ENCODE data around the gene PPP1R3G. TPM values are rescaled to one million over a fixed set of nuclear protein-coding genes. Genes with fewer than 3 reads are reported as not detected.

PPP1R3G gene
- total and polyA plus RNA-seq, 2 donors (not counting 1 experiment from before 2014, with no cell fraction given) = 0.09 to 0.25 TPM

GRCh38 chr6:5105146-5105545 lies 20.0 kb downstream of the PPP1R3G start:
- Histone ChIP-seq H3K27ac (ENCODE audit: low read length in 2 of 2) (no peak overlapping the region), H3K36me3 (replicated peaks in 1 of 2; ENCODE audit: control extremely low read depth in 1 of 2, control insufficient read depth in 1 of 2, extremely low read depth in 1 of 2, insufficient read depth in 2 of 2, low read length in 1 of 2) (no peaks in the 10 kb centered on the region), H3K9ac (ENCODE audit: low read length) (no peak overlapping the region), H4K20me1 (ENCODE audit: control insufficient read depth, insufficient read depth, low read length, poor library complexity, severe bottlenecking) (no peaks in the 10 kb centered on the region), H3K4me3 (ENCODE audit: control extremely low read depth in 1 of 5, extremely low read depth in 1 of 5, insufficient read depth in 1 of 5, low read depth in 2 of 5, low read length in 4 of 5) (no peak overlapping the region), H2AFZ (ENCODE audit: insufficient read depth, low read depth, low read length, poor library complexity, severe bottlenecking) (no peak overlapping the region), H3K4me1 (ENCODE audit: control insufficient read depth in 2 of 2, insufficient read depth in 2 of 2, low read length in 2 of 2) (no peaks in the 10 kb centered on the region), H3K79me2 (ENCODE audit: control insufficient read depth, insufficient read depth, low read length) (no peaks in the 10 kb centered on the region), H3K4me2 (replicated peaks; ENCODE audit: low read depth, low read length, poor library complexity, severe bottlenecking) (no peak overlapping the region), H3K9me3 (ENCODE audit: control extremely low read depth in 1 of 3, control insufficient read depth in 2 of 3, insufficient read depth in 1 of 3, low read length in 2 of 3) (no peaks in the 10 kb centered on the region), H3K27me3 (replicated peaks in 1 of 4; ENCODE audit: control extremely low read depth in 1 of 4, control insufficient read depth in 3 of 4, insufficient read depth in 4 of 4, low read length in 3 of 4) (no peaks in the 10 kb centered on the region)
- intact Hi-C loops (cut with micrococcal nuclease) = no loop called here
- ChIA-PET POLR2A (no interaction called here), CTCF (no interaction called here)
- no peaks in the 10 kb centered on the region for H3K27me3 Mint-ChIP-seq
- no peak overlapping the region for H3K4me3 Mint-ChIP-seq
- no peak overlapping the region for H3K27ac Mint-ChIP-seq
- H3K4me1 Mint-ChIP-seq = no peaks in the 10 kb centered on the region
- no peaks in the 10 kb centered on the region for H3K9me3 Mint-ChIP-seq (ENCODE audit: insufficient read depth)
- no peak for ATAC-seq (ENCODE audit: low read depth)
- 97% methylated on average over 10 of the region's 10 CpGs for WGBS (ENCODE audit: insufficient coverage)
- no peak for DNase-seq
- TF ChIP-seq CTCF (IDR thresholded peaks at IDR 0.05) (no peak), EZH2 (IDR thresholded peaks at IDR 0.05; ENCODE audit: borderline replicate concordance, insufficient read depth, low read depth, low read length, poor library complexity, severe bottlenecking) (no peak)

GRCh38 chr6:5107341-5107740 lies 22.2 kb downstream of the PPP1R3G start:
- no peak overlapping the region for H3K27ac ChIP-seq (ENCODE audit: low read length in 2 of 2)
- H3K4me1 ChIP-seq (ENCODE audit: control insufficient read depth in 2 of 2, insufficient read depth in 2 of 2, low read length in 2 of 2) = no peaks in the 10 kb centered on the region
- no peak overlapping the region for H3K4me3 ChIP-seq (ENCODE audit: control extremely low read depth in 1 of 5, extremely low read depth in 1 of 5, insufficient read depth in 1 of 5, low read depth in 2 of 5, low read length in 4 of 5)
- no peak overlapping the region for H3K27ac Mint-ChIP-seq
- H3K79me2 ChIP-seq (ENCODE audit: control insufficient read depth, insufficient read depth, low read length) = no peaks in the 10 kb centered on the region
- no peak overlapping the region for H3K4me3 Mint-ChIP-seq
- DNase-seq (no peak), ATAC-seq (ENCODE audit: low read depth) (no peak)
- H3K4me1 Mint-ChIP-seq = no peaks in the 10 kb centered on the region
- POLR2A ChIA-PET = no interaction called here
- TF ChIP-seq EZH2 (IDR thresholded peaks at IDR 0.05; ENCODE audit: borderline replicate concordance, insufficient read depth, low read depth, low read length, poor library complexity, severe bottlenecking) (no peak), CTCF (IDR thresholded peaks at IDR 0.05) (no peak)
- CTCF ChIA-PET = no interaction called here
- no peaks in the 10 kb centered on the region for H3K9me3 Mint-ChIP-seq (ENCODE audit: insufficient read depth)
- H3K27me3 ChIP-seq (replicated peaks in 1 of 4; ENCODE audit: control extremely low read depth in 1 of 4, control insufficient read depth in 3 of 4, insufficient read depth in 4 of 4, low read length in 3 of 4) = no peaks in the 10 kb centered on the region
- no peak overlapping the region for H2AFZ ChIP-seq (ENCODE audit: insufficient read depth, low read depth, low read length, poor library complexity, severe bottlenecking)
- H3K36me3 ChIP-seq (replicated peaks in 1 of 2; ENCODE audit: control extremely low read depth in 1 of 2, control insufficient read depth in 1 of 2, extremely low read depth in 1 of 2, insufficient read depth in 2 of 2, low read length in 1 of 2) = peaks cover 0 to 8% of the 10 kb centered on the region in 2 experiments
- H3K9ac ChIP-seq (ENCODE audit: low read length) = no peak overlapping the region
- no peaks in the 10 kb centered on the region for H4K20me1 ChIP-seq (ENCODE audit: control insufficient read depth, insufficient read depth, low read length, poor library complexity, severe bottlenecking)
- no peak overlapping the region for H3K4me2 ChIP-seq (replicated peaks; ENCODE audit: low read depth, low read length, poor library complexity, severe bottlenecking)
- no peaks in the 10 kb centered on the region for H3K9me3 ChIP-seq (ENCODE audit: control extremely low read depth in 1 of 3, control insufficient read depth in 2 of 3, insufficient read depth in 1 of 3, low read length in 2 of 3)
- intact Hi-C loops (cut with micrococcal nuclease) = no loop called here
- 78% methylated on average over 6 of the region's 10 CpGs for WGBS (ENCODE audit: insufficient coverage)
- no peaks in the 10 kb centered on the region for H3K27me3 Mint-ChIP-seq
